ENCODE data around the gene MBTPS1.
A peak's percentile ranks its signal among the peaks of the same experiment; 100 is the strongest.

MBTPS1 gene

DNA sequence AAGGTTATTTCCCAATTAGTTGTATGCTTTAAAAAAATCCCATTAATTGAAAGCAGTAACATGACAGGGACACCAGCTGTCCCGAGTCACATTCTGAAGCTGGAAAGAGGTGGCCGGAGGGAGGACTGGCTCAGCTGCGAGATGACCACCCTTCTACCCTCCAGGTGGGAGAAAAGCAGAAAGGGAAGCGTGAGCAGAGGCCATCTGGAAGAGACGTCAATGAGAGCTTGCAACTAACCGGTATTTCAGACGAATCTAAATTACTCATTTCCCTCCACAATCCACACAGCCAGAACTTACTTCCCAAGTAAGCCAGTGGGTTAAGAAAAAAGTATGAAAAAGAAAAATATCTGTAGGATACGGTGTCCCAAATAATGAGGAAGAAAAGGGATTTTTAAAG lies 45.6 kb downstream of the MBTPS1 start:
- DNase-seq: no peak

GRCh38 chr16:84069540-84069939 lies 47.2 kb downstream of the MBTPS1 start:
- DNase-seq: peak; percentile 17

DNA sequence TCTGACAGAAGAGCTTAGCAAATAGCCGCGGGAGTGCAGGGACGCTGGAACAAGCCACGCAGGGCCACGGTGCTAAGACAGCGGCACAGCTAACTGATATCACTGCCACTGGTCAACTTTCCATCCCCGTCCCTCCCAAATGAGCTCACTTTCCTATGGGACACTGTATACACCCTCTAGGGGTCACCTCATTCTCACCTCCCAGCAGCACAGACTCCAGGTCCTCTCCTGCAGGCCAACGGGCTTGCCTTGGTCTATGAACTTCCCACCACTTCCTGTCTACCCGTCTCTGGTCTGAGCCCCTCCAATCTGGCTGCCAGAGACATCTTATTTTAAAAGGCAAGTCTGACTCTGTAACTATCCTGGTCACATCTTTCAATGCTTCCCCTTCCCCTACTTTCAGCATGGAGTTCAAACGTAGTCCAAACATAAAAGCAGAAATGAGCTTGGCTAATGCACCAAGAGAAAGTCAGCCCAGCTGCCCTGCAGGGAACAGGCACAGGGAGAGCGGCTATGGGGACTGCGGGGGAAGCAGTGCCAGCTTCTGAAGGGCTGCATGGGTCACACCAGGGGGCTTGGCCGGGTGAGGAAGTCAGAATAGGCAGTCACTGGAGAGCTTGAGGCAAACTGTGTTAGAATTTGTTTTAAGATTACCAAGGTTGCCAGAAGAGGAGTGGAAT lies 47.8 kb downstream of the MBTPS1 start:
- no peak for DNase-seq

DNA sequence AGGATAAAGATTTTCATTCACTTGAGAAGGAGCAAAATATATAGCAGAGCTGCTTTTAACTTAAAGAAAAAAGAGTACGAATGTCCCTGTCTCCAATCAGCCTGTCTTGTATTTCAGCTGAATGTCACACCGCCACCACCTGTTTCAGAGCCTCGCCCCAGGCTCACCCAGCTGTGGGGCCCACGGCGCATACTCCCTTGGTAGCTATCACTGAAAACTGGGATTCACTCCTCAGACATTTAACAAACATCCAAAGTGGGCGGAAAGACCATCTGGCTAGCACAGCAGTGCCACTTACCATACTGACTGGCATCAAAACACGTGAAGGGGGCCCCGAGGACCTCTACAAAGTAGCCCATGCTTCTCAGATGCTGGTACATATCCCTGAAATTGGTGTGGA lies 48.7 kb downstream of the MBTPS1 start:
- DNase-seq: no peak

GRCh38 chr16:84067640-84068039 lies 49.1 kb downstream of the MBTPS1 start:
- DNase-seq: no peak

DNA sequence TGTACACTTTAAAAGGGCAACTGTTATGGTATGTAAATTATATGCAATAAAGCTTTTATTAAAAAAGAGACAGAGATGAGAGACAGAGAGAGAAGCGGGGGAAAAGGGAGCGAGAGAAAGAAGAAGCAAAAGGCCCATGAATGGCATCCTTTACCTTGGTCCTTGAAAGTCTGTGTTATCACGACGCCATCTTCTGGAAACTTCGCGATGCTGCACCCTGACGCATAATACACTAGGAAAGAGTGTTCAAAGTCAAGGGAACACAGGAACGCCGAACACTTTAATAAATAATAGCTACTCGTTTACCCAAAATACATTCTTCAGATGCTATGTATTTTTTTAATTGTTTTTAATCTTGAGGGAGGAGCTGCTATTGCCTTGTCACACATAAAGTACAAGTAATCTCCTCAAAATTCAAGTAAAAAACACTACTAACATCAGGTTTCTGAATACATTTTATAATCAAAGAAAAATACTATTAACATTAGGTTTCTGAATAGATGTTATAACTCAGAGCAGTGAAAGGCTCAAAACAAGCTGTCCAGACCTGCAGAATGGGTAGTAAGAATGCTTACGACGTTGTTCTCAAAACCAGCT lies 51.1 kb downstream of the MBTPS1 start:
- peak; percentile 56 for DNase-seq

DNA sequence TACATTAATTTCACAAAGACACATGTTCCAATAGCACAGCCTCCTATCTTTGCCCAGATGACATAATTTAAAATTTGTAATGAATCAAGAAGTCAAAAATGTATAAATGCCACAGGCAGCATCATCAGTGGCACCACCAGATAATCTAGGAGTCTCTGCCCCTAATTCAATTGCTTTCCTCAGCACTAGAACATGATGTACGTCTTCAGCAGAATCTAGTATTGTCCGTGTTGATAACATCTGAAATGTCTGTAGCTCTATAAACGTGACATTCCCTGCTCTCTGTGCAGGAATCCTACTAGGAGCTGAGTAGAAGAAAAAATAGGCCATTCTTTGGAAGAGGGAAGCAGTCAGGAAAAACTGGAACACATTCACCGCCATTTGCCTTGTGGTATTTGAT lies 52.8 kb downstream of the MBTPS1 start:
- DNase-seq: no peak

DNA sequence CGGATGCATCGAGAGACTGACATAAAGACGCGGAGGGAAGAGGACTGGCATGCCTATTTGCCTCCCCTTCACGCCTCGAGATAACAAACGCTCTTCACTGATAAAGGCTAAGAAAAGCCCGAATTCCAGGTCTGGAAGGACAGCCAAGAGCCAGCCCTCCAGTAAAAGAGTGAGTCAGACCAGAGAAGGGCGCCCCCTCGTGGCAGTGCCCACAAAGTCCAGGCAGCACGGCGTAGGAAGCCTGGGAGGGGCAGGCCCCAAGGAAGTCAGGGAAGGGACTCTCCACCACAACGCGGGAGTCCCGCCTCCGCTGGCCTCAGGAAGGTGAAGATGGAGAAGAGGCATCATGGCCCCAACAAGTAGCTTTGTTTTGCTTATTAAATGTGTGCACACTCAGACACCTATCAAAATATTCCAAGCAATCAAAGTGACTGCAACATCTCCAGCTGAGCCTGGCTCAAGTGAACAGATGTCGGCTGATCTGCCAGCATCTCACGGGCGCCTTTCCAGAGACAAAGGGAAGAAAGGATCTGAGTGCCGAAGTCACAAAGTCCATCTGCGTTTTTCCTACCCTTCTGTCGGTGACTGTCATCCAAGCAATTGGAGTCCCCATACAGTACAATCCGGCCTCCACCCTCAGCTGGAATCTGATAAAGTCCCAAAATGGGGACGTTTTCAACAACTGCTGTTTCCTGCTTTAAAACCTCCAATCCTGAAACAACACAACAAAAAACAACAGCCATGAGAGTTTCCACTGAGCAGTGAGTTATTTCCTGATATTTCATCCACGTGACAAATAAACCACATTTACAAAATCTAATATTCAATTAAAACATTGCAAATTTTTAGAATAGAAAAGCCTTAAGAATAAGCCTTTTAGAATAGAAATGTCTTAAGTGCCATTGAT lies 53.8 kb downstream of the MBTPS1 start:
- DNase-seq: peak; percentile 68

GRCh38 chr16:84061236-84061819 lies 55.4 kb downstream of the MBTPS1 start:
- DNase-seq: no peak

DNA sequence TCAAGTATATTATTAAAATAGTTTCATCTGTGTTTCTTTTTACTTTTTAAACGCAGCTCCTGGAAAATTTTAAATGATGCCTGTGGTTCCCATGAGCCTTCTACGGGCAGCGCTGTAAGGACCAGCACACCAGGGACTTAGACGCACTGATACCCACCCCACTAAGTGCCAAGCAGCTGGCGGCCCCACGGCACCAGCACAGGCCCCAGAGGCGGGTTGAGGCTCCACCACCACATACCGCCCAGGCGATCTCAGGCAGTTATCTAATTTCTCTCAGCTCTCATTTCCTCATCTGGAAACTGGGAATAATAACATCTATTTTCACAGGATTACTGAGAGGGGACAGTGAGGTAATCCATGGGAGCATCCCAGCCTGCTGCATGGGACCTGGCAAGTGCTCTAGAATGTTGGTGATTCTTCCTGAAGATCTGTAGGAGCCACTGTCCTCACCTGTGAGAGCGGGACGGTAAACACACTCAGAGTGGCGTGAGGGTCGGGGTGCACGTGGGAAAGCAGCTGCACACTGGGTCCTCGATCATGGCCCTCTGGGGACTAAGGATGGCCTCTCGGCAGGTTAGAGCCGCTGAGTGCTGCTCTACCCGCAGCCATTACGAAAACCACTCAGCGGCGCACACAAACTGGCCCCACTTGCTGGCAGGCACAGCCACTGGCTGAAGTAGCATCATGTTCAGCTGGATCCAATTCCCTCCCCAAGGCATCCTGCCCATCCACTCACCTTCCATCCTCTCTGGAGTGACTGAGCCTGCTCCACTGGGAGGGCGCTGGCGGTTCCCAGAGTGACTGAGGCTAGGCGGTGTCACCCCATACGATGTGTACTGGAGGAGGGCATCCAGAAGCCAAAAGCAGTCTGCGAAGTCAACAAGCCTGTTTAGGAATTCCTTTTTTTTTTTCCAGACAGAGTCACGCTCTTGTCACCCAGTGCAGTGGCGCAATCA lies 56.5 kb downstream of the MBTPS1 start:
- no peak for DNase-seq

DNA sequence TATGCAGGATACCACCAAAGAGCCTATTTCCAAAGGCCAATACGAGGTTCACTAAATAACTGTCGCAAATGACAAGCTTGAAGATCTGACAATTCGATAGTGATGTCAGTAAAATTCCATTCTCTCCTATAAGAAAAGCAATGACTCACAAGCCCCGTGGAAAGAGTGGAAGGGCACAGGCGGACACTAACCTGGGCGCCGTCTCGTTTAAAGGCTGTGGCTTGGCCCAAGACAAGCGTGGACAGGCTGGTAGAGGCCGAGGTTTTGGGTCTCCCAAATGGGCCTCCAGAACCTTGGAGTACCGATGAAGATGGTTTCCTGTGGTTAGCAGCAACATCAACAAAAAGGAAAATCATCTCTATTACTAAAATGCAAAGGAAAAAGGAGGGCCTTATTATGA lies 57.6 kb downstream of the MBTPS1 start:
- DNase-seq: no peak

- DNase-seq: no peak
Measured at GRCh38 chr16:84058664-84059063, 58.1 kb downstream of the MBTPS1 start.

- no peak for DNase-seq
Measured at GRCh38 chr16:84058211-84058610, 58.5 kb downstream of the MBTPS1 start.

DNA sequence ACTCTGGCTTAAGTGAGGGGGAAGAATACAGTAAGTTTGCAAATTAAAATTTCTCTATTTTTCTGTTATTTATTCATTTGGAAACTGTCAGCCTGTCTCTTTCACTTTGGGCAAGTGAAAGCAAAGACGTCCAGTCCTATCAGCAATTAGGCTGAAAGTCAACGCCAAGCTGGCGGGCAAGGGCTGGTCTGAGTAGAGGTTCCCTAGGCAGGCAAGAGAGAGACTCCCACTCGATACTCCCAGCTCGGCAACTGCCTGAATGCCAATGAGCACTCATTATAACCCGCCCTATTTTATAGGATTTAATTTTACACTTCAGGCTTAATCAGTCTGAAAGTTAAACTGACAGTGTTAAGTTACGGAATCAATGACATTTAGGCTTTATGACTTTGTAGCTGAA lies 59.8 kb downstream of the MBTPS1 start:
- DNase-seq: no peak

- DNase-seq: no peak
Measured at GRCh38 chr16:84055801-84056634, 60.7 kb downstream of the MBTPS1 start.

DNA sequence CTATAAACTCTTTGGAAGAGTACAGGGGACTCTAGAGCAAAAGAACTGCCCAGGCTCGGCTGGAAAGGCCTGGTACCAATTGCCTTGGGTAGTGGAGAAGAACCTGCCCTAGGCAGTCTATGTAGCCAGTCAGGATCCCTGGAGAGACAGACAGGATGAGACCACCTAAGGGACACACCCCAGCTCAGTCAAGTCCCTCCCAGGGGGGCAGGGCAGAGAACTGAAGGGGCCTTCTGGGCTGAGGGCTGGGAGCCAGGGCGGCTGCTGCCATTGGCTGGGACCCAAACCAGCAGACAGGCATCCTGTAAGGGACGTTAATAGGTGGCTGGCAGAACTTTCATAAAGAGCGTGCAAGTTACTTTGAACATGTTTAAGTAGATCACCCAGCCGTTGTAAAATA lies 61.4 kb downstream of the MBTPS1 start:
- no peak for DNase-seq

DNA sequence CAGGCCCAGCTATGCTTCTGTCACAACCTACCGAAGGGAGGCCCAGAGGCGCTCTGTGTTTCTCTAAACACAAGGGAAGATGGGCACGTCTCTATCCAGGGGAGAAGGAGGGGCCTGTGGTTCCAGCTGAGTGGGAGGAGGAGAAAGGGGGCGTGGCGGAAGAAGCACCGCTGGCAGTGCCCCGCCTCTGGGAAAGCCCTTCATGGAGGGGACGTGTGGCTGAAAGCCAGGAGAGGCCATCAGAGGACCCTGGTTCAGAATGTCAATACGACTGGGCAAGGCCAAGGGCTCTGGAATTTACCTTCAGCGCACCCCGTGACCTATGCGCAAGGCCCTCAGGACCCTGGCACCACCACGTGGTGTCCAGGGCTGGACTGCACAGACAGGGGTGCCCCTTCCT lies 61.8 kb downstream of the MBTPS1 start:
- no peak for DNase-seq

DNA sequence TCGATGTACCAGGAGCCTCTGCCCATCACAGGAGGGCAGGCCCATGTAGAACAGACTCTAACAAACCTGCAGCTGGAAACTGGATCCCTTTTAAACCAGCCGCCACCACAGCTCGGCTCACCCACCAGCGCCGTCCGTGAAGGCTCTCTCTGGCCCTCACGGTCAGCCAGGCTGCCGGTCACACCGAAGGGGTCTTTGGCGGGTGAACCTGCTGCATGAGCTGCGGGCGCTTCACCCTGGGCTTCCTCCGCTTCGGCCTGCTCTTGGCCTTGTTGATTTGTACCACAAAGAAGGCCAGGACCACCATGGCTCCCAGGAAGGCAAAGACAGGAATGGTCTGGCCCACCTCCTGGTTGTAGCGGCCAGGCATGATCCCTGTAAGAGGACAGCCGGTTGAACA lies 62.5 kb downstream of the MBTPS1 start:
- DNase-seq: no peak

- DNase-seq: no peak
Measured at GRCh38 chr16:84053237-84053636, 63.5 kb downstream of the MBTPS1 start.

GRCh38 chr16:84052071-84052622 lies 64.6 kb downstream of the MBTPS1 start:
- no peak for DNase-seq

- no peak for DNase-seq
Measured at GRCh38 chr16:84050316-84050715, 66.4 kb downstream of the MBTPS1 start.

Data from midbrain (tissue), 1 donor.